CD4-positive, CD25-positive, alpha-beta regulatory T cell (primary cell): ENCODE measurements around the gene SEMA4A. TPM values are rescaled to one million over a fixed set of nuclear protein-coding genes. Genes with fewer than 3 reads are reported as not detected.

ENCODE experiments used
- ATAC-seq, 2 donors: fragments of 150-1000 bp; cut with Tn5 transposase; one replicate each; pipeline ENCODE4 v1.10.0; 2021; ENCODE audit warnings: low read depth in 2 of 2, moderate number of reproducible peaks in 2 of 2, moderate library complexity in 1 of 2
- DNase-seq, 3 donors: peaks; one replicate each; pipeline versions ENCODE4 v3.0.0 to v3.0.0-alpha.2; 2012 to 2022; ENCODE audit warnings: mixed read lengths in 1 of 3
- H3K27ac ChIP-seq: one replicate; pipeline ENCODE4 v1.7.0; 2013; ENCODE audit warnings: mild to moderate bottlenecking, low read length; ENCODE audit not compliant: insufficient read depth, poor library complexity, severe bottlenecking
- H3K27me3 ChIP-seq: one replicate; pipeline ENCODE4 v1.7.0; 2013; ENCODE audit warnings: low read length; ENCODE audit not compliant: control insufficient read depth, insufficient read depth
- H3K36me3 ChIP-seq: one replicate; pipeline ENCODE4 v1.7.0; 2013; ENCODE audit warnings: mild to moderate bottlenecking, low read length, moderate library complexity; ENCODE audit not compliant: control insufficient read depth, insufficient read depth
- H3K4me1 ChIP-seq: 2 replicates; pipeline ENCODE4 v1.7.0; 2013; ENCODE audit warnings: mild to moderate bottlenecking, low read length; ENCODE audit not compliant: insufficient read depth, control insufficient read depth, poor library complexity, severe bottlenecking
- H3K4me3 ChIP-seq: one replicate; pipeline ENCODE4 v1.7.0; 2013; ENCODE audit warnings: low read depth, mild to moderate bottlenecking, low read length, moderate library complexity
- H3K9me3 ChIP-seq, 2 experiments: 1 replicate in 1 of 2; 2 replicates in 1 of 2; pipeline ENCODE4 v1.7.0; 2013; ENCODE audit warnings: low read length in 2 of 2, mild to moderate bottlenecking in 1 of 2, moderate library complexity in 1 of 2; ENCODE audit not compliant: control insufficient read depth in 2 of 2
- H3K27ac Mint-ChIP-seq, 3 donors: one replicate each; pipeline ENCODE4 v1.8.0; 2020 to 2022; ENCODE audit warnings: mild to moderate bottlenecking in 3 of 3, mixed read lengths in 3 of 3, moderate library complexity in 2 of 3
- H3K27me3 Mint-ChIP-seq: one replicate; pipeline ENCODE4 v1.8.0; 2022; ENCODE audit warnings: mild to moderate bottlenecking, mixed read lengths
- H3K36me3 Mint-ChIP-seq: one replicate; pipeline ENCODE4 v1.8.0; 2020; ENCODE audit warnings: mixed read lengths
- H3K4me1 Mint-ChIP-seq, 4 donors: one replicate each; pipeline ENCODE4 v1.8.0; 2020 to 2022; ENCODE audit warnings: mixed read lengths in 4 of 4, mild to moderate bottlenecking in 1 of 4
- H3K4me3 Mint-ChIP-seq, 4 donors: one replicate each; pipeline ENCODE4 v1.8.0; 2020 to 2022; ENCODE audit warnings: mild to moderate bottlenecking in 4 of 4, mixed read lengths in 4 of 4, moderate library complexity in 3 of 4
- H3K9me3 Mint-ChIP-seq, 7 donors: one replicate each; pipeline ENCODE4 v1.8.0; 2020 to 2022; ENCODE audit warnings: mixed read lengths in 7 of 7, mild to moderate bottlenecking in 3 of 7, moderate library complexity in 2 of 7
- polyA plus RNA-seq, 4 donors: library from polyadenylated mRNA; unstranded; fragments of 300-500 nt; fragmentation: Illumina TruSeq; gene quantifications; one replicate each; pipeline ENCODE4 v1.2.3, GENCODE V29; 2021
- total RNA-seq: library from RNA; stranded (reverse); gene quantifications from one replicate; pipeline ENCODE4 v1.2.3, GENCODE V29; 2022

Gene SEMA4A
- total and polyA plus RNA-seq, 5 donors from 2014 or later = 0.89 to 41.2 (median 2.0) TPM

GRCh38 chr1:156110252-156110651 is 43.1 kb upstream of the SEMA4A start:
- H3K4me1 Mint-ChIP-seq = peaks cover 5 to 38% (median 22%) of the 10 kb centered on the region in 4 donors

GRCh38 chr1:156111355-156111962 is 41.9 kb upstream of the SEMA4A start:
- Mint-ChIP-seq H3K27me3 (peaks cover 13% of the 10 kb centered on the region), H3K4me1 (peaks cover 5 to 33% (median 19%) of the 10 kb centered on the region in 4 donors), H3K4me3 (peak overlapping the region in 2 of 4 donors; percentile 48 to 61), H3K9me3 (peaks cover 0 to 2% (median 0%) of the 10 kb centered on the region in 7 donors), H3K36me3 (no peaks in the 10 kb centered on the region), H3K27ac (peak overlapping the region; percentile 1 to 64 (median 60))
- H3K9me3 ChIP-seq = no peaks in the 10 kb centered on the region
- H3K36me3 ChIP-seq = no peaks in the 10 kb centered on the region
- peaks cover 34% of the 10 kb centered on the region for H3K4me1 ChIP-seq
- DNase-seq = no peak
- H3K27ac ChIP-seq = no peak overlapping the region
- no peak for ATAC-seq
- H3K4me3 ChIP-seq = no peak overlapping the region
- H3K27me3 ChIP-seq = no peaks in the 10 kb centered on the region

More at GRCh38 chr1:156110252-156110651, 43.1 kb upstream of the SEMA4A start:
- DNase-seq = no peak
- H3K36me3 ChIP-seq = no peaks in the 10 kb centered on the region
- peaks cover 32% of the 10 kb centered on the region for H3K4me1 ChIP-seq
- H3K27ac Mint-ChIP-seq = peak overlapping the region in 1 of 3 donors; percentile 30
- peak overlapping the region in 1 of 4 donors; percentile 66 for H3K4me3 Mint-ChIP-seq
- H3K27ac ChIP-seq = no peak overlapping the region
- no peaks in the 10 kb centered on the region for H3K36me3 Mint-ChIP-seq
- H3K9me3 ChIP-seq = no peaks in the 10 kb centered on the region
- H3K9me3 Mint-ChIP-seq = peaks cover 0 to 2% (median 0%) of the 10 kb centered on the region in 7 donors
- peaks cover 16% of the 10 kb centered on the region for H3K27me3 Mint-ChIP-seq
- ATAC-seq = no peak
- no peak overlapping the region for H3K4me3 ChIP-seq
- no peaks in the 10 kb centered on the region for H3K27me3 ChIP-seq

DNA sequence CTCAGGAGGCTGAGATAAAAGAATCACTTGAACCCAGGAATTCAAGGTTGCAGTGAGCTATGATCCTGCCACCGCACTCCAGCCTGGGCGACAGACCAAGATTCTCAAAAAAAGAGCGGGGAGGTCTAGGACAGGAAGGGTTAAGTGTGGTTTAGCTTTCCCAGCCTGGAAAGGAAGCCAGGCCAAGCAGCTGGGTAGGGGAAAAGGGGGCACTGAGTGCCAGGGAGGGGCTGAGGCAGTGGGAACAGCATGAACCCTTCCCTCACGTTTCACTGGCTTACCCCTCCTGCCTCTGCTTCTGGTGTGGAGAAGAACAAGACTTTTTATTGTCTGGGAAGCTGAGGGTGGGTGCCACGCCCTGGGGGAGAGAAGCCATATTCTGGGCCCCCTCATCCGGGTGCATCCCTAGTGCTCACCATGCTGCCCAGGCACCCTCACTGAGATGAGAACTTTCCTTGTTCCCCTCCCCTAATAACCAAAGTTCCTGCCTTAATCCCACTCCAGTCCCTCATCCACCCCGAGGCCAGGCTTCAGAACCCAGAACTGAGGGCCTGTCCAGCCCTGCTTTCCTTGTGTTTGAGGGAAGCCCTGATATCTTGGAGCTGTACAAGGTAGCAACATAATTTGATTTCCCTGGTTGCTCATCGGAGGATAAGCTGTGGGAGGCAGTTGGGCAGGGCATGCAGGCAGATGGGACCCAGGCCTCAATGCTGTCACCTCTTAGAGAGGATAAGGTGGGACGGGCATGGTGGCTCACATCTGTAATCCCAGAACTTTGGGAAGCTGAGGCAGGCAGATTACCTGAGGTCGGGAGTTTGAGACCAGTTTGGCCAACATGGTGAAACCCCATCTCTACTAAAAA is 40.9 kb upstream of the SEMA4A start:
- peaks cover 13% of the 10 kb centered on the region for H3K27me3 Mint-ChIP-seq
- no peak overlapping the region for H3K4me3 ChIP-seq
- no peaks in the 10 kb centered on the region for H3K36me3 ChIP-seq
- H3K4me1 Mint-ChIP-seq = peaks cover 5 to 29% (median 14%) of the 10 kb centered on the region in 4 donors
- peak overlapping the region in 2 of 3 donors; percentile 64 to 83 for H3K27ac Mint-ChIP-seq
- H3K9me3 Mint-ChIP-seq = peaks cover 0 to 5% (median 0%) of the 10 kb centered on the region in 7 donors
- H3K27ac ChIP-seq = no peak overlapping the region
- H3K4me3 Mint-ChIP-seq = peak overlapping the region in 2 of 4 donors; percentile 59 to 100
- H3K36me3 Mint-ChIP-seq = no peaks in the 10 kb centered on the region
- H3K9me3 ChIP-seq = no peaks in the 10 kb centered on the region
- no peaks in the 10 kb centered on the region for H3K27me3 ChIP-seq
- ATAC-seq = no peak
- H3K4me1 ChIP-seq = peaks cover 24% of the 10 kb centered on the region
- no peak for DNase-seq

DNA sequence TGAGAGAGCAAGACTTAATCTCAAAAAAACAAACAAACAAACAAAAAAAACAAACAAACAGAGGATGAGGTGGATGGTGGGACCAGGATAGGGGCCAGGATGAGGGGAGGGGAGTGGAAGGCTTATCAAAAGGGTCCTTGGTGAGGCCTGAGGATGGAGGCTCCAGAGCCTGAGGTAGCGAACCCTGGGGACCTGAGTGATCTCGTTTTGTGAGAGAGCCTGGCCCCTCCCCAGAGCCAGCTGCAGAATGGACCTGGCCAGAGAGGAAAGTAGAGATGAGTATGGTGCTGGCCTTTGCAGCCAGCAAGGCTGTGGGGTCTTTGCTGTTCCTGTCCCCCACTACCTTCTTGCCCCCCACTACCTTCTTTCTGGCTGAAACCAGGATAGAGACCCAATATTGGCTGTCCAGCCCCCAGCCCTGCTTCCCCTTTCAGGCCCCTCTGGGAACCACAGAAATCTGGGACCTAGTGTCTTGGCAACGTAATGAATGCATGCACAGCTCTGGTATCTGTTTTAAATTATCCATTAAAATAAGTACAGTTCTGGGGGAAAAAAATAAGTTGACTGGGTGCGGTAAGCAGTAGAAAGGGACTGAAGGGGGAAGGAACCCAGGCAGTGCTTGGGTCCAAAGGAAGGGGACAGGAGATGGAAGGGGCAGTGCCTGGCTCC is 40.0 kb upstream of the SEMA4A start:
- Histone ChIP-seq H3K36me3 (no peaks in the 10 kb centered on the region), H3K27ac (peak overlapping the region; percentile 89), H3K4me3 (no peak overlapping the region), H3K4me1 (peaks cover 30% of the 10 kb centered on the region), H3K27me3 (no peaks in the 10 kb centered on the region), H3K9me3 (no peaks in the 10 kb centered on the region)
- Mint-ChIP-seq H3K4me1 (peaks cover 5 to 29% (median 15%) of the 10 kb centered on the region in 4 donors), H3K36me3 (no peaks in the 10 kb centered on the region), H3K27me3 (peaks cover 13% of the 10 kb centered on the region), H3K27ac (peak overlapping the region; percentile 84 to 97 (median 90)), H3K4me3 (peak overlapping the region; percentile 41 to 100 (median 72)), H3K9me3 (peaks cover 0 to 5% (median 0%) of the 10 kb centered on the region in 7 donors)
- no peak for DNase-seq
- no peak for ATAC-seq

DNA sequence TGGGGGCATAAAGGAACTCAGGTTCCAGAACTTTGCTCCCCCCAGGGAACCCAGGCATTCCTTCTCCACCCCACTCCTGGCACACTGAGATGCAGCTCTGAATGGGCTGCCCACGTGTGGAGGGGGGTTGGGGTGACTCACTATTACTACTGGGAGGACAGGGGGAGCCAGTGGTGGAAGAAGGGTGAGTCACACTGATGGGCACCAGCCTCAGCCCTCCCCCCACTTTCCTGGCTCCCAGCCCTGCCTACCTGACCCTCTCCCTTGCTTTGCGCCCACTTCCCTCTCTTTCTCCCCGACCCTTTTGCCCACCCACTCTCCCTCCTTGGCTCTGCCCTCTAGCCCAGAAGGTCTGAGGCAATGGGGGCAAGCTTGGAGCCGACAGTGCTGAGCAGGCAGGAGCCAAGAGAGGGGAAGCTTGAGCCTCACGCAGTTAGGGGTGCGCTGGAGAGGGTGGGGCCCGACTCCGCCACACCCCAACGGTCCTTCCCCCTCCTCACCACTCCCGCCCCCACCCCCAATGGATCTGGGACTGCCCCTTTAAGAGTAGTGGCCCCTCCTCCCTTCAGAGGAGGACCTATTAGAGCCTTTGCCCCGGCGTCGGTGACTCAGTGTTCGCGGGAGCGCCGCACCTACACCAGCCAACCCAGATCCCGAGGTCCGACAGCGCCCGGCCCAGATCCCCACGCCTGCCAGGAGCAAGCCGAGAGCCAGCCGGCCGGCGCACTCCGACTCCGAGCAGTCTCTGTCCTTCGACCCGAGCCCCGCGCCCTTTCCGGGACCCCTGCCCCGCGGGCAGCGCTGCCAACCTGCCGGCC is 39.1 kb upstream of the SEMA4A start, which contains the start of gene LMNA:
TSS of gene LMNA (plus strand) at position 611 of the 818 bp plus-strand sequence. CDS start 208 bp downstream, outside the sequence.
- Mint-ChIP-seq H3K4me1 (peaks cover 5 to 31% (median 17%) of the 10 kb centered on the region in 4 donors), H3K27ac (peak within 1 kb of the TSS; percentile 90 to 97 (median 96)), H3K27me3 (peaks cover 13% of the 10 kb centered on the region), H3K9me3 (peaks cover 0 to 5% (median 0%) of the 10 kb centered on the region in 7 donors), H3K4me3 (peak within 1 kb of the TSS; percentile 94 to 100 (median 97)), H3K36me3 (no peaks in the 10 kb centered on the region)
- Histone ChIP-seq H3K9me3 (no peaks in the 10 kb centered on the region), H3K4me3 (peak within 1 kb of the TSS; percentile 92), H3K36me3 (no peaks in the 10 kb centered on the region), H3K27ac (peak within 1 kb of the TSS; percentile 89), H3K27me3 (no peaks in the 10 kb centered on the region), H3K4me1 (peaks cover 34% of the 10 kb centered on the region)
- ATAC-seq = peak; percentile 83 to 85
- peak; percentile 68 to 82 (median 79) for DNase-seq

DNA sequence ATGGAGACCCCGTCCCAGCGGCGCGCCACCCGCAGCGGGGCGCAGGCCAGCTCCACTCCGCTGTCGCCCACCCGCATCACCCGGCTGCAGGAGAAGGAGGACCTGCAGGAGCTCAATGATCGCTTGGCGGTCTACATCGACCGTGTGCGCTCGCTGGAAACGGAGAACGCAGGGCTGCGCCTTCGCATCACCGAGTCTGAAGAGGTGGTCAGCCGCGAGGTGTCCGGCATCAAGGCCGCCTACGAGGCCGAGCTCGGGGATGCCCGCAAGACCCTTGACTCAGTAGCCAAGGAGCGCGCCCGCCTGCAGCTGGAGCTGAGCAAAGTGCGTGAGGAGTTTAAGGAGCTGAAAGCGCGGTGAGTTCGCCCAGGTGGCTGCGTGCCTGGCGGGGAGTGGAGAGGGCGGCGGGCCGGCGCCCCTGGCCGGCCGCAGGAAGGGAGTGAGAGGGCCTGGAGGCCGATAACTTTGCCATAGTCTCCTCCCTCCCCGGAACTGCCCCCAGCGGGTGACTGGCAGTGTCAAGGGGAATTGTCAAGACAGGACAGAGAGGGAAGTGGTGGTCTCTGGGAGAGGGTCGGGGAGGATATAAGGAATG is 38.4 kb upstream of the SEMA4A start:
- Histone ChIP-seq H3K4me1 (peaks cover 42% of the 10 kb centered on the region), H3K27ac (peak overlapping the region; percentile 89), H3K4me3 (peak overlapping the region; percentile 92), H3K9me3 (no peaks in the 10 kb centered on the region), H3K36me3 (peaks cover 3% of the 10 kb centered on the region), H3K27me3 (no peaks in the 10 kb centered on the region)
- Mint-ChIP-seq H3K4me3 (peak overlapping the region; percentile 94 to 100 (median 97)), H3K4me1 (peaks cover 5 to 35% (median 18%) of the 10 kb centered on the region in 4 donors), H3K27ac (peak overlapping the region; percentile 90 to 97 (median 96)), H3K27me3 (peaks cover 13% of the 10 kb centered on the region), H3K9me3 (peaks cover 0 to 5% (median 0%) of the 10 kb centered on the region in 7 donors), H3K36me3 (no peaks in the 10 kb centered on the region)
- ATAC-seq (no peak), DNase-seq (peak in 1 of 3 donors; percentile 29)
